ENCODE data around the gene MAG.

The MAG gene

GRCh38 chr19:35260694-35261304 lies 31.2 kb upstream of the MAG start:
- in situ Hi-C loops (cut with MboI; ENCODE audit: low sequenced_read_pairs): no loop called here
- peaks cover 42% of the 10 kb centered on the region for H3K36me3 ChIP-seq (replicated peaks)
- no peaks in the 10 kb centered on the region for H3K9me3 ChIP-seq
- H3K4me3 ChIP-seq: no peak overlapping the region
- peak in 1 of 2 experiments; percentile 7 for DNase-seq (ENCODE audit: low spot score in 2 of 2)
- H3K27me3 ChIP-seq (ENCODE audit: low read depth): no peaks in the 10 kb centered on the region
- H3K4me1 ChIP-seq: no peaks in the 10 kb centered on the region

- H3K36me3 ChIP-seq (replicated peaks): peaks cover 48% of the 10 kb centered on the region
- peak in 1 of 2 experiments; percentile 7 for DNase-seq (ENCODE audit: low spot score in 2 of 2)
Observed at GRCh38 chr19:35261356-35262100, 30.4 kb upstream of the MAG start.

GRCh38 chr19:35262101-35262761 lies 29.7 kb upstream of the MAG start:
- peak in 1 of 2 experiments; percentile 7 for DNase-seq (ENCODE audit: low spot score in 2 of 2)
- peaks cover 55% of the 10 kb centered on the region for H3K36me3 ChIP-seq (replicated peaks)
- no peaks in the 10 kb centered on the region for H3K27me3 ChIP-seq (ENCODE audit: low read depth)
- H3K9me3 ChIP-seq: no peaks in the 10 kb centered on the region
- peaks cover 4% of the 10 kb centered on the region for H3K4me1 ChIP-seq
- H3K4me3 ChIP-seq: no peak overlapping the region
- in situ Hi-C loops (cut with MboI; ENCODE audit: low sequenced_read_pairs): no loop called here

More at GRCh38 chr19:35261356-35262100, 30.4 kb upstream of the MAG start:
- in situ Hi-C loops (cut with MboI; ENCODE audit: low sequenced_read_pairs): no loop called here
- H3K27me3 ChIP-seq (ENCODE audit: low read depth): no peaks in the 10 kb centered on the region
- H3K4me1 ChIP-seq: no peaks in the 10 kb centered on the region; the same call in 1 of the 2 replicates
- no peak overlapping the region for H3K4me3 ChIP-seq
- H3K9me3 ChIP-seq: no peaks in the 10 kb centered on the region

- in situ Hi-C loops (cut with MboI; ENCODE audit: low sequenced_read_pairs): no loop called here
- peaks cover 55% of the 10 kb centered on the region for H3K36me3 ChIP-seq (replicated peaks)
Observed at GRCh38 chr19:35264268-35265125, 27.5 kb upstream of the MAG start.

GRCh38 chr19:35265126-35265899 lies 26.6 kb upstream of the MAG start:
- no peaks in the 10 kb centered on the region for H3K27me3 ChIP-seq (ENCODE audit: low read depth)
- H3K4me1 ChIP-seq: peaks cover 4% of the 10 kb centered on the region
- peaks cover 55% of the 10 kb centered on the region for H3K36me3 ChIP-seq (replicated peaks)
- DNase-seq (ENCODE audit: low spot score in 2 of 2): peak in 1 of 2 experiments; percentile 5
- in situ Hi-C loops (cut with MboI; ENCODE audit: low sequenced_read_pairs): no loop called here
- no peaks in the 10 kb centered on the region for H3K9me3 ChIP-seq
- no peak overlapping the region for H3K4me3 ChIP-seq

More at GRCh38 chr19:35264268-35265125, 27.5 kb upstream of the MAG start:
- no peaks in the 10 kb centered on the region for H3K27me3 ChIP-seq (ENCODE audit: low read depth)
- peak in 1 of 2 experiments; percentile 9 for DNase-seq (ENCODE audit: low spot score in 2 of 2)
- no peak overlapping the region for H3K4me3 ChIP-seq
- no peaks in the 10 kb centered on the region for H3K9me3 ChIP-seq
- peaks cover 4% of the 10 kb centered on the region for H3K4me1 ChIP-seq

- Histone ChIP-seq H3K9me3 (no peaks in the 10 kb centered on the region), H3K4me1 (peaks cover 4% of the 10 kb centered on the region), H3K4me3 (no peak overlapping the region), H3K36me3 (replicated peaks) (peaks cover 59% of the 10 kb centered on the region), H3K27me3 (ENCODE audit: low read depth) (no peaks in the 10 kb centered on the region)
- DNase-seq (ENCODE audit: low spot score in 2 of 2): no peak
- in situ Hi-C loops (cut with MboI; ENCODE audit: low sequenced_read_pairs): no loop called here
Observed at GRCh38 chr19:35265900-35266519, 26.0 kb upstream of the MAG start.

GRCh38 chr19:35266520-35267352 lies 25.2 kb upstream of the MAG start:
- peak in 1 of 2 experiments; percentile 63 for DNase-seq (ENCODE audit: low spot score in 2 of 2)
- H3K4me3 ChIP-seq: peak overlapping the region; percentile 69
- H3K4me1 ChIP-seq: peaks cover 4% of the 10 kb centered on the region
- no peaks in the 10 kb centered on the region for H3K9me3 ChIP-seq
- no peaks in the 10 kb centered on the region for H3K27me3 ChIP-seq (ENCODE audit: low read depth)
- H3K36me3 ChIP-seq (replicated peaks): peaks cover 66% of the 10 kb centered on the region
- in situ Hi-C loops (cut with MboI; ENCODE audit: low sequenced_read_pairs): no loop called here

- peaks cover 4% of the 10 kb centered on the region for H3K4me1 ChIP-seq
- no peaks in the 10 kb centered on the region for H3K27me3 ChIP-seq (ENCODE audit: low read depth)
- in situ Hi-C loops (cut with MboI; ENCODE audit: low sequenced_read_pairs): no loop called here
- H3K4me3 ChIP-seq: peak overlapping the region; percentile 69
- H3K36me3 ChIP-seq (replicated peaks): peaks cover 67% of the 10 kb centered on the region
- no peaks in the 10 kb centered on the region for H3K9me3 ChIP-seq
- DNase-seq (ENCODE audit: low spot score in 2 of 2): peak in 1 of 2 experiments; percentile 49
Observed at GRCh38 chr19:35267353-35267817, 24.6 kb upstream of the MAG start.

GRCh38 chr19:35267818-35268535 lies 24.0 kb upstream of the MAG start:
- in situ Hi-C loops (cut with MboI; ENCODE audit: low sequenced_read_pairs): no loop called here
- Histone ChIP-seq H3K27me3 (ENCODE audit: low read depth) (no peaks in the 10 kb centered on the region), H3K36me3 (replicated peaks) (peaks cover 62% of the 10 kb centered on the region), H3K9me3 (no peaks in the 10 kb centered on the region), H3K4me3 (peak overlapping the region; percentile 69), H3K4me1 (peaks cover 4% of the 10 kb centered on the region)
- peak; percentile 57 to 72 for DNase-seq (ENCODE audit: low spot score in 2 of 2)

- Histone ChIP-seq H3K4me1 (peaks cover 4% of the 10 kb centered on the region), H3K27me3 (ENCODE audit: low read depth) (no peaks in the 10 kb centered on the region), H3K36me3 (replicated peaks) (peaks cover 67% of the 10 kb centered on the region), H3K4me3 (peak within 1 kb of the TSS; percentile 69), H3K9me3 (no peaks in the 10 kb centered on the region)
- in situ Hi-C loops (cut with MboI; ENCODE audit: low sequenced_read_pairs): no loop called here
- peak; percentile 61 to 84 for DNase-seq (ENCODE audit: low spot score in 2 of 2)
Observed at GRCh38 chr19:35268536-35269437, 23.2 kb upstream of the MAG start, which contains the start of gene USF2. Gene USF2, plus strand, starts transcription at chr19:35268962. Its CDS starts 140 bp downstream, at chr19:35269102.
